Epithelial cell of esophagus (primary cell): ENCODE measurements around the gene PER2.

Experiments
- DNase-seq: peaks from one replicate; pipeline ENCODE4 v3.0.0; 2010; ENCODE audit warnings: low read depth
- H3K4me3 ChIP-seq: 2 replicates; pipeline ENCODE4 v1.5.1; 2011; ENCODE audit warnings: mild to moderate bottlenecking, low read length, control low read depth
- TF ChIP-seq, protein P1 (sequence below): IDR thresholded peaks from 2 replicates; pipeline ENCODE4 v1.5.1; 2011; ENCODE audit warnings: low read depth, mild to moderate bottlenecking, low read length, control low read depth, inconsistent platforms; ENCODE audit not compliant: insufficient read depth; ENCODE audit errors: missing control alignments

Gene PER2

GRCh38 chr2:238235856-238236255 is 52.6 kb downstream of the PER2 start:
- no peak for DNase-seq
- TF ChIP-seq, protein P1, sequence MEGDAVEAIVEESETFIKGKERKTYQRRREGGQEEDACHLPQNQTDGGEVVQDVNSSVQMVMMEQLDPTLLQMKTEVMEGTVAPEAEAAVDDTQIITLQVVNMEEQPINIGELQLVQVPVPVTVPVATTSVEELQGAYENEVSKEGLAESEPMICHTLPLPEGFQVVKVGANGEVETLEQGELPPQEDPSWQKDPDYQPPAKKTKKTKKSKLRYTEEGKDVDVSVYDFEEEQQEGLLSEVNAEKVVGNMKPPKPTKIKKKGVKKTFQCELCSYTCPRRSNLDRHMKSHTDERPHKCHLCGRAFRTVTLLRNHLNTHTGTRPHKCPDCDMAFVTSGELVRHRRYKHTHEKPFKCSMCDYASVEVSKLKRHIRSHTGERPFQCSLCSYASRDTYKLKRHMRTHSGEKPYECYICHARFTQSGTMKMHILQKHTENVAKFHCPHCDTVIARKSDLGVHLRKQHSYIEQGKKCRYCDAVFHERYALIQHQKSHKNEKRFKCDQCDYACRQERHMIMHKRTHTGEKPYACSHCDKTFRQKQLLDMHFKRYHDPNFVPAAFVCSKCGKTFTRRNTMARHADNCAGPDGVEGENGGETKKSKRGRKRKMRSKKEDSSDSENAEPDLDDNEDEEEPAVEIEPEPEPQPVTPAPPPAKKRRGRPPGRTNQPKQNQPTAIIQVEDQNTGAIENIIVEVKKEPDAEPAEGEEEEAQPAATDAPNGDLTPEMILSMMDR: no peak
- no peak overlapping the region for H3K4me3 ChIP-seq

DNA sequence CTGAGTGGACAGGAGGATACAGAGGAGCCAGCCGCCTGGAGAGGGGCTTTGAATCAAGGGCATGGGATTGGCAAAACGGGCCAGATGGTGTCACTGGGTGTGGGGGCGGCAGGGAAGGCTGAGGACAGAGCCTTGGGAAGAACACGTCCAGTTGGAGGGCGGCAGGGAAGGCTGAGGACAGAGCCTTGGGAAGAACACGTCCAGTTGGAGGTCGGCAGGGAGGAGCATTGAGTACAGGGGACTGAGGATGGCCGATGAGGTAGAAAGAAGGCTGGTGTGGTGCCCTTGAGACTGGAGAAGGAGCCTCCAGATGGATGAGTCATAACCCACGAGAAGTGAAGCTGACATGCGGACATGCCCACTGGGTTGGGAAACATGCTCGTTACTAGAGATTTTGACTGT is 53.1 kb downstream of the PER2 start:
- peak; percentile 57 for DNase-seq
- TF ChIP-seq, protein P1: no peak
- H3K4me3 ChIP-seq: no peak overlapping the region

DNA sequence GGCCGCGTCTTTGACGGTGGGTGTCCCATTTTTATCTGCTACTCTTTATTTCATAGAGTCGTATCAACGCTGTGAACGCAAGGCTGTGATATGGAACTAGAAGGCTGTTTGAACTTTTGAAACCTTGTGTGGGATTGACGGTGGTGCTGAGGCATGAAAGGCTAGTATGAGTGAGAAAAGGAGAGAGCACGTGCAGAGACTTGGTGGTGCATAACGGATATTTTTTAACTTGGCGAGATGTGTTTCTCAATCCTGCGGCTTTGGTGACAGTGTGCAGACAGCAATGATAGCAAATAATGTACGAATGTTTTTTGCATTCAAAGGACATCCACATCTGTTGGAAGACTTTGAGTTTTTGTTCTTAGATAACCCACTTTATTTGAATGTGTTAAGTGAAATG is 54.8 kb downstream of the PER2 start:
- TF ChIP-seq, protein P1: no peak
- no peak for DNase-seq
- H3K4me3 ChIP-seq: no peak overlapping the region

DNA sequence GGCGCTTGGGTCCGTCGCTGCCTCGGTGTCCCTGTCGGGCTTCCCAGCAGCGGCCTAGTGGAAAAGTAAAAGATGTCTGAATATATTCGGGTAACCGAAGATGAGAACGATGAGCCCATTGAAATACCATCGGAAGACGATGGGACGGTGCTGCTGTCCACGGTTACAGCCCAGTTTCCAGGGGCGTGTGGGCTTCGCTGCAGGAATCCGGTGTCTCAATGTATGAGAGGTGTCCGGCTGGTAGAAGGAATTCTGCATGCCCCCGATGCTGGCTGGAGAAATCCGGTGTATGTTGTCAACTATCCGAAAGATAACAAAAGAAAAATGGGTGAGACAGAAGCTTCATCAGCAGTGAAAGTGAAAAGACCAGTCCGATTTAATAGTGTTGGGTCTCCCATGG is 56.6 kb downstream of the PER2 start:
- no peak for DNase-seq
- peak overlapping the region; percentile 47 for H3K4me3 ChIP-seq
- TF ChIP-seq, protein P1: no peak

GRCh38 chr2:238231251-238231793 is 57.1 kb downstream of the PER2 start:
- peak overlapping the region; percentile 47 for H3K4me3 ChIP-seq

DNA sequence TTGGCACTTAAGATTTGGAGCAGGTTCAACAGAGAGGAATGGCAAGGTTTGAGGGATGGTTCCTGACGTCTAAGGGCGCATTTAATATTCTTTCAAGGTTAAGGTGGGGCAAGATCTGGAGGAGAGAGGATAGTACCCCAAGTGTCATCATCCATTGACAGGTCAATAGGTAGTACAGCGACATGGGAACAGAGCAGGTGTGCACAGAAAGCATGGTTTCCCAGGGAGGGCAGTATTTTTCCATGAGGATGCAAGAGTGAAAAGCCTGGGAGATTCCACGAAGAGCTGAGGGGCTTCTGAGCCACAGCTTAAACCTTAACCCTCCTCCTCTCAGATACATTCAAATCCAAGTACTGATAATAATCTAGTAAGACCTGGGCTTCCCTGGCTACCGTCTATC is 57.7 kb downstream of the PER2 start:
- H3K4me3 ChIP-seq: peak overlapping the region; percentile 47

More at GRCh38 chr2:238231251-238231793, 57.1 kb downstream of the PER2 start:
- TF ChIP-seq, protein P1: no peak
- DNase-seq: peak; percentile 74

More for the DNA sequence above, 57.7 kb downstream of the PER2 start:
- TF ChIP-seq, protein P1: no peak
- DNase-seq: no peak
